SK-N-SH (cell line): ENCODE data around the gene GPR137.

Source experiments
- ELF1 ChIP-seq: IDR thresholded peaks from 2 replicates; pipeline ENCODE4 v1.4.0; 2012
- EP300 ChIP-seq, 2 experiments: IDR thresholded peaks; 2 replicates each; pipeline versions ENCODE4 v1.4.0 to v1.6.1; 2012; ENCODE audit warnings: borderline replicate concordance in 1 of 2, low read depth in 1 of 2, low read length in 1 of 2
- EZH2phosphoT487 ChIP-seq: fragments of 200-600 bp; sonication (generic); IDR thresholded peaks from 2 replicates; pipeline ENCODE4 v1.6.1; 2017; ENCODE audit warnings: low read depth, mixed run types, mild to moderate bottlenecking, antibody characterized with exemption, moderate library complexity, borderline replicate concordance
- GABPA ChIP-seq: IDR thresholded peaks from 2 replicates; pipeline ENCODE4 v1.4.0; 2012; ENCODE audit warnings: low read depth, mild to moderate bottlenecking
- MEF2A ChIP-seq: IDR thresholded peaks from 2 replicates; pipeline ENCODE4 v1.4.0; 2012; ENCODE audit warnings: low read depth, borderline replicate concordance
- RAD21 ChIP-seq: IDR thresholded peaks from 2 replicates; pipeline ENCODE4 v1.6.1; 2012; ENCODE audit warnings: mild to moderate bottlenecking, low read length
- REST ChIP-seq: IDR thresholded peaks from 2 replicates; pipeline ENCODE4 v1.6.1; 2012; ENCODE audit warnings: mild to moderate bottlenecking, low read depth, low read length, moderate library complexity
- USF2 ChIP-seq: fragments of 150-350 bp; IDR thresholded peaks from 2 replicates; pipeline ENCODE4 v1.6.1; 2017; ENCODE audit warnings: antibody characterized with exemption, low read length, low read depth, borderline replicate concordance
- YY1 ChIP-seq: IDR thresholded peaks from 2 replicates; pipeline ENCODE4 v1.4.0; 2012; ENCODE audit warnings: low read depth, mild to moderate bottlenecking
- ZBTB33 ChIP-seq: IDR thresholded peaks from 2 replicates; pipeline ENCODE4 v1.4.0; 2012; ENCODE audit warnings: low read depth, borderline replicate concordance
- TF ChIP-seq, protein P1 (sequence below): fragments of 200-600 bp; sonication (generic); IDR thresholded peaks from 2 replicates; pipeline ENCODE4 v1.6.1; 2017; ENCODE audit warnings: antibody characterized with exemption, mild to moderate bottlenecking, moderate library complexity
- TF ChIP-seq, protein P2 (sequence below): IDR thresholded peaks from 2 replicates; pipeline ENCODE4 v1.4.0; 2012; ENCODE audit warnings: low read depth

- TF ChIP-seq, protein P1, sequence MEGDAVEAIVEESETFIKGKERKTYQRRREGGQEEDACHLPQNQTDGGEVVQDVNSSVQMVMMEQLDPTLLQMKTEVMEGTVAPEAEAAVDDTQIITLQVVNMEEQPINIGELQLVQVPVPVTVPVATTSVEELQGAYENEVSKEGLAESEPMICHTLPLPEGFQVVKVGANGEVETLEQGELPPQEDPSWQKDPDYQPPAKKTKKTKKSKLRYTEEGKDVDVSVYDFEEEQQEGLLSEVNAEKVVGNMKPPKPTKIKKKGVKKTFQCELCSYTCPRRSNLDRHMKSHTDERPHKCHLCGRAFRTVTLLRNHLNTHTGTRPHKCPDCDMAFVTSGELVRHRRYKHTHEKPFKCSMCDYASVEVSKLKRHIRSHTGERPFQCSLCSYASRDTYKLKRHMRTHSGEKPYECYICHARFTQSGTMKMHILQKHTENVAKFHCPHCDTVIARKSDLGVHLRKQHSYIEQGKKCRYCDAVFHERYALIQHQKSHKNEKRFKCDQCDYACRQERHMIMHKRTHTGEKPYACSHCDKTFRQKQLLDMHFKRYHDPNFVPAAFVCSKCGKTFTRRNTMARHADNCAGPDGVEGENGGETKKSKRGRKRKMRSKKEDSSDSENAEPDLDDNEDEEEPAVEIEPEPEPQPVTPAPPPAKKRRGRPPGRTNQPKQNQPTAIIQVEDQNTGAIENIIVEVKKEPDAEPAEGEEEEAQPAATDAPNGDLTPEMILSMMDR: peak; percentile 32
- no peak for TF ChIP-seq ELF1
- TF ChIP-seq USF2: no peak
- no peak for TF ChIP-seq EZH2phosphoT487
- no peak for TF ChIP-seq REST
- no peak for TF ChIP-seq ZBTB33
- TF ChIP-seq, protein P2, sequence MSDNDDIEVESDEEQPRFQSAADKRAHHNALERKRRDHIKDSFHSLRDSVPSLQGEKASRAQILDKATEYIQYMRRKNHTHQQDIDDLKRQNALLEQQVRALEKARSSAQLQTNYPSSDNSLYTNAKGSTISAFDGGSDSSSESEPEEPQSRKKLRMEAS: no peak
- TF ChIP-seq EP300 (IDR thresholded peaks at IDR 0.05; ENCODE audit: borderline replicate concordance in 1 of 2, low read depth in 1 of 2, low read length in 1 of 2): no peak
- no peak for TF ChIP-seq GABPA
- no peak for TF ChIP-seq YY1
- TF ChIP-seq RAD21: peak; percentile 25
- TF ChIP-seq MEF2A: no peak
Observed at GRCh38 chr11:64285885-64286800, 495 bp downstream of the GPR137 start.
